GM21390 (cell line): ENCODE data around the gene TM2D3.
"Not testable (repeated sequence)": the region's sequence is repeated elsewhere in the genome, so short reads cannot be mapped to it uniquely, and the experiment has no call there.

Experiments
- ATAC-seq: cut with Tn5 transposase; IDR thresholded peaks from one replicate; pipeline ENCODE4 v1.9.1; 2021; ENCODE audit not compliant: unreplicated experiment

Gene TM2D3

GRCh38 chr15:101657968-101658784, 6.0 kb upstream of the TM2D3 start:
- no peak for ATAC-seq

- ATAC-seq, result no peak
Measured at GRCh38 chr15:101657171-101657570, 5.0 kb upstream of the TM2D3 start.

GRCh38 chr15:101654624-101655337, 2.6 kb upstream of the TM2D3 start:
- not testable (repeated sequence) for ATAC-seq

GRCh38 chr15:101654171-101654570, 2.0 kb upstream of the TM2D3 start:
- no peak for ATAC-seq

- no peak for ATAC-seq
Measured at GRCh38 chr15:101652786-101653430, 727 bp upstream of the TM2D3 start.

GRCh38 chr15:101651554-101652097, 555 bp downstream of the TM2D3 start:
- peak; percentile 47 for ATAC-seq

GRCh38 chr15:101650145-101650544, 2.0 kb downstream of the TM2D3 start:
- no peak for ATAC-seq

GRCh38 chr15:101648356-101648755, 3.8 kb downstream of the TM2D3 start:
- no peak for ATAC-seq

GRCh38 chr15:101647251-101647650, 4.9 kb downstream of the TM2D3 start:
- no peak for ATAC-seq

GRCh38 chr15:101646672-101647071, 5.5 kb downstream of the TM2D3 start:
- no peak for ATAC-seq

GRCh38 chr15:101642361-101642760, 9.8 kb downstream of the TM2D3 start:
- no peak for ATAC-seq

GRCh38 chr15:101641894-101642293, 10.3 kb downstream of the TM2D3 start:
- peak; percentile 67 for ATAC-seq

GRCh38 chr15:101641129-101641764, 10.9 kb downstream of the TM2D3 start:
- peak; percentile 59 for ATAC-seq

GRCh38 chr15:101639667-101640066, 12.5 kb downstream of the TM2D3 start:
- no peak for ATAC-seq

GRCh38 chr15:101637919-101638318, 14.3 kb downstream of the TM2D3 start:
- no peak for ATAC-seq

GRCh38 chr15:101637516-101637915, 14.7 kb downstream of the TM2D3 start:
- ATAC-seq, result no peak

- no peak for ATAC-seq
Measured at GRCh38 chr15:101637038-101637437, 15.1 kb downstream of the TM2D3 start.

GRCh38 chr15:101635944-101636727, 16.0 kb downstream of the TM2D3 start:
- ATAC-seq, result no peak

- no peak for ATAC-seq
Measured at GRCh38 chr15:101633356-101633755, 18.8 kb downstream of the TM2D3 start.

GRCh38 chr15:101626729-101627128, 25.5 kb downstream of the TM2D3 start:
- not testable (repeated sequence) for ATAC-seq
